ENCODE data around the gene DAND5.

DAND5 gene

GRCh38 chr19:12944104-12944674 is 25.2 kb upstream of the DAND5 start:
- Histone ChIP-seq H3K36me3 (peaks cover 39% of the 10 kb centered on the region), H3K27me3 (no peaks in the 10 kb centered on the region), H3K27ac (peak overlapping the region; percentile 81), H3K9me3 (no peaks in the 10 kb centered on the region), H3K4me1 (ENCODE audit: control insufficient read depth in 1 of 2, insufficient read depth in 1 of 2, low read depth in 1 of 2, low read length in 1 of 2) (peaks cover 30 to 38% of the 10 kb centered on the region in 2 experiments), H3K4me3 (ENCODE audit: low read depth in 1 of 2, low read length in 1 of 2) (no peak overlapping the region)
- TF ChIP-seq CTCF (IDR thresholded peaks at IDR 0.05): no peak

- Histone ChIP-seq H3K27ac (peak within 1 kb of the TSS; percentile 81), H3K4me3 (ENCODE audit: low read depth in 1 of 2, low read length in 1 of 2) (peak within 1 kb of the TSS; percentile 68 to 95), H3K27me3 (no peaks in the 10 kb centered on the region), H3K9me3 (no peaks in the 10 kb centered on the region), H3K4me1 (ENCODE audit: control insufficient read depth in 1 of 2, insufficient read depth in 1 of 2, low read depth in 1 of 2, low read length in 1 of 2) (peaks cover 22 to 24% of the 10 kb centered on the region in 2 experiments), H3K36me3 (peaks cover 41% of the 10 kb centered on the region)
- TF ChIP-seq CTCF (IDR thresholded peaks at IDR 0.05): peak; percentile 33
Measured at GRCh38 chr19:12945479-12946091, 23.8 kb upstream of the DAND5 start, which contains the start of gene RAD23A. RAD23A (plus strand) TSS chr19:12945862; CDS start chr19:12945949, 87 bp downstream.

- peak overlapping the region; percentile 68 to 95 for H3K4me3 ChIP-seq (ENCODE audit: low read depth in 1 of 2, low read length in 1 of 2)
- no peaks in the 10 kb centered on the region for H3K27me3 ChIP-seq
- H3K4me1 ChIP-seq (ENCODE audit: control insufficient read depth in 1 of 2, insufficient read depth in 1 of 2, low read depth in 1 of 2, low read length in 1 of 2): peaks cover 19 to 20% of the 10 kb centered on the region in 2 experiments
- no peak for TF ChIP-seq CTCF (IDR thresholded peaks at IDR 0.05)
- no peaks in the 10 kb centered on the region for H3K9me3 ChIP-seq
- peak overlapping the region; percentile 81 for H3K27ac ChIP-seq
- peaks cover 35% of the 10 kb centered on the region for H3K36me3 ChIP-seq
Measured at GRCh38 chr19:12946092-12946721, 23.2 kb upstream of the DAND5 start.

GRCh38 chr19:12946731-12947496 is 22.5 kb upstream of the DAND5 start:
- peak overlapping the region; percentile 68 to 95 for H3K4me3 ChIP-seq (ENCODE audit: low read depth in 1 of 2, low read length in 1 of 2)
- TF ChIP-seq CTCF (IDR thresholded peaks at IDR 0.05): no peak
- H3K36me3 ChIP-seq: peaks cover 30% of the 10 kb centered on the region
- H3K4me1 ChIP-seq (ENCODE audit: control insufficient read depth in 1 of 2, insufficient read depth in 1 of 2, low read depth in 1 of 2, low read length in 1 of 2): peaks cover 19 to 20% of the 10 kb centered on the region in 2 experiments
- H3K9me3 ChIP-seq: no peaks in the 10 kb centered on the region
- H3K27ac ChIP-seq: peak overlapping the region; percentile 81
- no peaks in the 10 kb centered on the region for H3K27me3 ChIP-seq

Measured in neutrophil (primary cell).